NCI-H2171 treated with DMSO at 0.1 percent for 48 hours (cell line): Measurements from ENCODE around the gene SLC6A6.

Experiments used
- DNase-seq: peaks from one replicate; lab custom pipeline; 2025; lab: John Stamatoyannopoulos, UW

Gene SLC6A6

DNA sequence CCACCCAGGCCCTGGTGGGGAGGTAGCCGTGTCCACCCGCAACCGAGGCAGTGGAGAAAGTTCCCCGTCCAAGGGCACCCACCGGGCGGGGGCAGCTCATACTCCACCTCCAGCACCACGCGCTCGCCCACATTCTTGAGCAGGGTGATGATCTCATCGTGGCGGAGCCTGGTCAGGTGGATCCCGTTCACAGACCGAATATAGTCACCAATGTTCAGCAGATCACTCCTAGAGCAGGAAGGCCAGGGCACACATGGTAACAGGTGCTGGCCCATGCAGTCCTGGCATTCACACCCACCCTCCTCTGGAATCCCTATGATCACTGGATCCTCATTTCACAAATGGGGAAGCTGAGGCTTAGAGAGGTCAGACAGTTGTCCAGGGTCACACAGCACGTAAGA is 121.9 kb downstream of the SLC6A6 start:
- no peak for DNase-seq

DNA sequence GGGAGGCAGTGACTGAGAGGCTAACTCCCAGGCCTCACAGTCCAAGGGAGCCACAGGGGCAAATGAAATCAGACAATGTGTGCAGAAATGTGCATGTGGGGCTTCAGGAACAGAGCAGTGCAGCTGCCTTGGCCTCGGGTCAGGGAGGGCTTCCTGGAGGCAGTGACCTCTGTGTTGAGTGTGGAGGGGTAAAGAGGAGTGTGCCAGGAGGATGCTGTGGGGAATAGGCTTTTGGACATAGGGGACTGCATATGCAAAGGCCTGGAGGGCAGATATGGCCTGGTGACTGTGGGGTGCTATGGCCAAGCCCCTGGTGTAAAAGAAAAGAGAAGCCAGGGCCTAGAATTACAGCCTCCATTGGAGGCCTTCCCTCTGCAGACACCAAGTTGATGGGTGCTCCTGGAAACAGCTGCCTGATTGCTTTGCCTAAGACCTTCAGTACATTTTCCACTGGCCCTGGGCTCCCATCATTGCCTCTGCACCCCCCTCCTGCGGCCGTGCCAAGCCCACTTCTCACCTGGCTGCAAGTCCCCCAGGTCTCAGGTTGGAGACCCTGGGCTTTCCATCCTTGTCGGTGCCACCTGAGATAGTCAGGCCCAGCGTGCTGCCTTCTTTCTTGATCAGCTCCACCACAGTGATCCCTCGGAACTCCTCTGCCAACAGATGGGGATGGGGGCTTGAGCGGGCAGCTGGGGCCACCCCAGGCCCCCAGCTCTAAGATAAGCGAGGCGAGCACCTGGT is 122.7 kb downstream of the SLC6A6 start:
- DNase-seq = no peak

DNA sequence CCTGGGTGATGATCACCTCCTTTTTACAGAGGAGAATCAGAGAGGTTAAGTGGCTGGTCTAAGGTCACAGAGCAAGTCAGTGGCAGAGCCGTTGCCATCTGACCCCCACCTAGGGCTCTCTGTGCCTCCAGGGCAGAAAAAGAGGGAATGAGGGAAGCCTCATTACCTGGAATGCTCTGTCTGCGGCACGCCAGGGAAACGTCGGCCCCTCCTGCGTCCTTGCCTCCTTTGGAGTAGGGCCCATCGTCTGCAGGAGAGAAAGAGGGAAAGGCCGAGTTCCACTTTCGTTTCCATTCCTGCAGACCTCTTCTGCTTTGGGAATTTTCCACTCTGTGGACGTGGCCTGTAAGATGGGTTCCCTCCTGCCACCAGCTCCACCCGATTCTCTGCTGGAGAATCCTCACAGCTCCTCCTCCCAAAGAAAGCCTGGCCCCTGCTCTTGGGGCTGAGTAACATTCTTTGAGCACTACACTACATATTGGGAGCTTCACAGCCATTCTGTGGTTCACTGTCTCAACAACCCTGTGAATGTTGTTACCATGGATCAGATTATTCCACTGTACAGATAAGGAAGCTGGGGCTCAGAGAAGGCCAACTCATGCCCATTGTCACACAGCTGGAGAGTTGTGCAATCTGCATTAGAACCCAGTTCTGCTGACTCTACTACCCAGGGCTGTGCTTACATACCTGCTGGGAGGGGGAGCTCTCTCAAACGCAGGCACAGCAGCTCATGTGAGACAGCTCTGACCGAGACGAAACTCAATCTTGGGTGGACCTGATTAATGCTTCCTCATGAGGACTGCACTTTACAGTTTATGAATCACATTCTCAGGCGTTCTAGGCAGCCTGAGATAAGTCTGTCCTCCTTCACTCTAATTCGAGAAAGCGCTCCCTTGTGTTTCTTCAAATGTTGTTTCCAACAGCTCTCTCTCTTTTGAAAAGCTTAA is 123.6 kb downstream of the SLC6A6 start:
- DNase-seq = no peak

DNA sequence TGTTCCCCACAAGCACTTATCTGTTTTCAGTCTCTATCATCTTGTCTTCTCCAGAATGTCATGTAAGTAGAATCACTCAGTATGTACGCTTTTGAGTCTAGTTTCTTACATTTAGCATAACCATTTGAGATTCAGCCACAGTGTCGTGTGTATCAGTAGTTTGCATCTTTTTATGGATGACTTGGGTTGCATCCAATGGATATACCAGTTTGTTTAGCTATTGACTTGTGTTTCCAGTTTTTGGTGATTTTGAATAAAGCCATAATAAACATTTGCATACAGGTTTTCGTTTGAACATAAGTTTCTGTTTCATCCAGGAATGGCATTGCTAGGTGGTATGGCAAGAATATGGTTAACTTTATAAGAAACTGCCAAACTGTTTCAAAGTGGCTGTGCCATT is 125.7 kb downstream of the SLC6A6 start:
- no peak for DNase-seq

DNA sequence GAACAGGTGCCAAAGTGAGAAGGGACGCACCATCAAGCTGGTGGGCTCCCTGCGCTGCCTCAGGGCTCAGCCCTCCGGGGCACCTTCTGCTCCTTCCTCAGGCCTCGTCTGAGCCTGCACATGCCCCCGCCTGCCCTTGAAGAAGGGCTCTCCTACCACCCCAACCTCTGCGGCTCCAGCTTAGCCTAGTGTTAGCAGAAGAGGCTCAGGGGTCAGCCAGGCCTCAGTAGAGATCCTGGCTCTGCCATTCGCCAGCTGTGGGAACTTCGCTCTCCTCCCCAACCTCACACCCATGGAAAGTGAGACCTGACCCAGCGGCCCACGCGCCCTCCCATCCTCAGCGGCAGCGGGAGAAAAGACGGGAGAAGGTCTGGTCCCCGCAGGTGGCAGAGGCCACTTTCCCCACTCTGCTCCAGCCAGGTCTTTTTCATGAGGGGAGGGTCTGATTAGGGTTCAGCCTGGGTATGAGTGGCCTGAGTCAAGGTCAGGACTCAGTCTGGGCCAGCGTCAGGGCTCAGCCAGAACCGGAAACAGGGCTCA is 129.5 kb downstream of the SLC6A6 start:
- DNase-seq = no peak

DNA sequence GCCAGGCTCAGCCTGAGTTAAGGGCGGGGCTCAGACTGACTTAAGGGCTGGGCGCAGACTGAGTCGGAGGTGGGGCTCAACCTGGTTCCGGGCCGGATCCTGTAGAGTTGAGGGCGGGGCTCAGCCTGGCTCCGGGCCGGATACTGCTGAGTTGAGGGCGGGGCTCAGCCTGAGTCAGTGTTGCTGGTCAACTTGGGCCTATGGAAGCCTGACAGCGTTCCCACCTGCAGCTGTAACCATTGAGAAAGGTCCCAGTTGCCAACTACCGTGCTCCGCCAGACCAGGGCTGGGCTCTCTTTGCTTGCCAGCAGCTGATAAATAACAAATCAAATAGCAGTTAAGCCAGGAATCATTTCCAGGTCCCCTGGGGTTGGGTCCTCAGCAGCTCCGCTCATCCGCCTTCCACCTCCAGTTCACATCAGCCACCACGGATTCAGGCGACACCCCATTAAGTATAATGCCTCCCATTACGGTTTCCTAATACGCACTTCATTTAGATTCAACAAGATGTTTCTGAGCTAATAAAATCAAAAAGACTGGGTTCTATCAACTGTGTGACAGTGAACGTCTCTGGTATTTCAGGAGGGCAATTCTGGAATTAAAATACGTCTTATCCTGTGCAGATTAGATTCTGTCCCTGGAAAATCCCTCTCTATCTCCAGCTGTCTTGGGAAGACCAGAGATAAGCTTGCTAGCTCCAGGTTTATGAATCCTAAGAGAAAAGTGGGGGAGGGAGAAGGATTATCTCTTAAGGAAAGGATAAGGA is 130.5 kb downstream of the SLC6A6 start:
- no peak for DNase-seq

DNA sequence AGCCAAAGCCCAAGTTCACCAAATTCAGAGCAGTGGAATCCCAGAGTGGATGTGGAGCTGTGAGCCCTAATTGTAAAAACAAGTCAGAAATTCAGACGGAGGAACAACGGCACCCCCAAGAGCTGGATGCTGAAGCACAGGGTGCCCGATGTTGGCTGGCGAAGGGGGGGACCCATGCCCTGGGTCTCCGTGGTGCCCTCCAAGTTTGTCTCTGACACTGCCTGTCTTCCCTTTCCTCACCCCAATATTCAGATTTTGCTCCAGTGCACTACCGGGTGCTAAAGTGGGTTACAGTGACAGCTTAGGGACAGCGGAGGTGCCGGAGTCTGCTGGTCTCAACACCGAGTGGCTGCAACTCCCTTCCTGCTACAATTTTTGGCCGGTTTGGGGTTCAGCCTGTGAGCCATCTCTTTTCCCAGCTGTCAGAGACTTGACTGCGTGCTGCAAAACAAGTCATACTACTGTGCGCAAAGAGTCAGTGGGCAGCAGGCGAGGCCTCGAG is 131.1 kb downstream of the SLC6A6 start:
- DNase-seq = no peak

DNA sequence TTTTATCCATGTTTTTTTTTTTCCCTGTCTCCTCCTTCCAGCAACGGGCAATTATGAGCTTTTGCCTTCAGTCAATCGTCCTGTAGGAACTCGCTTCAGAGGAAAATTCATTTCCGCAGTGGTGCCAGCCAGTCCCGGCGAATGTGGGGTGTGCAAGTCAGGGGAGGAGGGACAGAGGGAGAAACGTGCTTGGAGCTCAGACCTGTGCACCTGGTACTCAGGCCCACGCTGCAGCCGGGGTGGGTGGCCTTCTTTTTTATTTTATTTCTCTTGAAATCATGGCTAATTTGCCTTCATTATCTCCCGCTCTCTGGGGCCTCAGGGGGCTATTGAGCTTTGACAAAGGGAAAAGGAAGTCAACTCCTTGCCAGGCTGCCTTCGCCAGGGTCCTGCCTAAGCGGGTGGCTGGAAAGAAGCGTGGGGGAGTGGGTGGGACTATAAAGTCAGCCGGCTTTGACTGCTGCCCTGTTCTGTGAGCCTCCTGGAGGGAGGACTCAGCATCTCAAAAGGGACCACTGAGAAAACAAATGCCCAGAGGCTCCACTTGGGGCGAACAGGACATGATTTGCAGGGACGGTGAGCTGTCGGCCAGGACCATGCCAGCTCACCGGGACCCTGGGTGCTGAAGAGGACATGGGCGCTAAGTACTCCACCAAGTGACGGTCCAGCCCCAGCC is 132.2 kb downstream of the SLC6A6 start:
- DNase-seq = no peak

DNA sequence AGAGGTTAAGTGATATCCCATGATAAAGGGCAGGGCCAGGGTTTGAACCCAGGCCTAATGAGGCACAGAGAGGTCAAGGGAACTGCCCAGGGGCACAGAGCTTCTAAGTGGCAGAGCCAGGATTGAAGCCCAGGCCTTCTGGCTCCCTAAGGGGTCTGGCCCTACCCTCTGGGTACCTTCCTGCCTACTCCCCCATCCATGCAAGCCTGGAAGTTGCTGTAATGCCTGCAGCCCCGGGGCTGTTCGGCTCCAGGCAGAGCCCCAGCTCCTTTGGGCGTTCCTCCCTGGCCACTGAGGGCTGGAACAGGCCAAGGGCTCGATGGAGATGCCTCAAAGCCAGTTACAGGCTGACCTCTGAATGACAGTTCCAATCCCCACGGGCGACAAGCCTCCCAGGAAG is 133.2 kb downstream of the SLC6A6 start:
- DNase-seq = no peak

DNA sequence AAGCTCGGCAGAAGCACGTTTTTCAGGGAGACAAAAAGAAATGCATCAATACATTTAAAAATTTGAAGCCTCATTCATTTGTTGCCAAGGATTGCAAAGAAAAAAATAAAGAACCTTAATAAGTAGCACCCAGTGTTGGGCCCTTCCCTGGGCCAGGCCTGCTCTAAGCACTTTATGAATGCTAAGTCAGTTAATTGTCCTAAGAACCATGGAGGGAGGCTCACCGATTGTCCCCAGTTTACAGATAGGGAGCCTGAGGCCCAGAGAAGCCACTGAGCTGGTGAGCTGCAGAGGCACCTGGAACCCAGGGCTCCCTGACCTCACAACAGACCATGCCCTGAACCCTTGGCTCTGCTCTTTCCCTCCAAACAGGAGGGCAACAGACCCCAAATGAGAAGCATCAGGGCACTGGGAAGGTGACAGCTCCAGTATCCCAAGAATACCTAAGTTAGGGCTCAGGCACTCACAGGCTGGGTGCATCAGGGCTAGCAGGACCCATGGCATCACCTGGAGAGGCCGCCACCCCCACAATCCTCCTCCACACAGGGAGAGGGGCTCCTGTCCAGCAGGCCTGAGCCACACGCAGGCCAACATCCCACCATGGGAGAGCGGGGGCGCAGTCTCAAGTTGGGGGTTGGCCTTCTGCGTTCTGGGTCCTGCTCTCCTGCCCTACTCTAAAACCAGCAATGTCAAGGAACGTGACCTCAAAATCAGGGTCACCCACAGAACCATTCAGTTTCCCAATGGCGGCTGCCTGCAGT is 133.8 kb downstream of the SLC6A6 start:
- DNase-seq = no peak

DNA sequence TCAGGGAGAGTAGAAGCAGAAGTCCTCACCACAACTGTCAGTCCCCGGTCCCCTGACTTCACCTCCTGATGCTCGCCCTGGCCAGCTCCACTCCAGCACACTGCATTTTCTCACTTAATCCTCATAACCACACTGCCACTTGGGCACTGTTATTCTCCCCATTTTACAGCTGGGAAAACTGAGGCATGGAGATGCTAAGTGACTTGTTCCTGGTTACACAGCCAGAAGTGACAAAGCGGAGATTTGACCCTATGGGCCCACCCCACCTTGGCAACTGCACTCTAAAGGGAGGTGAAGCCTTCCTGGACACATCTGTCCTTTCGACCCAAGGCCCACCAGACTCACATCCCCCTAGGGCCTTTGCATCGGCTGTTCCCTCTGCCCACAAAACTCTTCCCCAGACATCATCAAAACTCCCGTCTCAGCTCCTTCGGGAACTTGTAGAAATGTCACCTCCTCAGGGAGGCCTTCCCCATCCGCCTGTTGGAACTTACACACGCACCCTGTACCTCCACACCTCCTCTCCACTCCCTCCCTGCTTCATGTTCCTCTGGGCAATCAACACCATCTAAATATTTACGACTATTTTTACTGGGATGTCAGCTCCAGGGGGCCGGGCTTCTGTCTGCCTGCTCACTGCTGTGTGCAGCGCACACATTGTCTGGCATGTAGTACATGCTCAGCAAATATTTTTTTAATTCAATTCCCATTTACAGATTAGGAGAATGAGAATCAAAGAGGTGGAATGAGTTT is 134.6 kb downstream of the SLC6A6 start:
- no peak for DNase-seq

DNA sequence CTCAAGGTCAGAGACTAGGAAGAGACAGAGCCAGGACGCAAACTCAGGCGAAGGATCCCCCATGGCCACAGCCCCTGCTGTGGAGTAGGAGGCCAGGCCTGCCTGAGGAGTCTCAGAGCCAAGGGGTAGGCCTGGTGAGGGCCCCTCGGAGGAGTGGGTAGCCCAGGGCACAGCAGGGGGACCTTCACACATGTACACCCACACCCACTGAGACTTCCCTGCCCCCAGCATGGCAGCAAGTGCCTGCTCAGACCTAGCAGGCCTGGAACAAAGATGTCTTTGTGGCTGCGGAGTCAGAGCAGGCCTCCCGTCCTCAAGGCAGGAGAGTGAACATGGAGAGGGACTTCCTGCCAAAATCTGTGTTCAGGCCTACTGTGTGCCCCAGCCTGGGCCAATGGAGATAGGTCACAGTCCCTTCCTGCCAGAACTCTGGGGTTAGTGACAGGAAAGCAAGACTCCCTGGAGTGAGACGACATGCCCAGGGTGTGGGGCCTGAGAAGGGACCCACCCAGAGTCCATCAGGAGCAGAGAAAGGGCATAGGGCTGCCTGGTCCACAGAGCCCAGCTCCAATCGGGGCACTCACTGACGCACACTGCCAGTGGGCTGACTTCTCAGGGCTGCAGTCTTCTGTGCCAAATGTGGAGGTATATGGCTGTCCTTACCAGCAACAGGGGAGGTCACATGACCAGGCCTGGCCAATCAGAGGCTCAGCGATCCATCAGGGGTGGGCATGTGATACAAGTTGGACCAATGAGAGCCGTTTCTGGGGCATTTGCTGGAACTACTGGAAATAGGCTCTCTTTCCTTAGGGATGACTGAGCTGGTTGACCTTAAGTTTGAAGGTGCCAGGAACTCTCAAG is 135.4 kb downstream of the SLC6A6 start:
- no peak for DNase-seq

DNA sequence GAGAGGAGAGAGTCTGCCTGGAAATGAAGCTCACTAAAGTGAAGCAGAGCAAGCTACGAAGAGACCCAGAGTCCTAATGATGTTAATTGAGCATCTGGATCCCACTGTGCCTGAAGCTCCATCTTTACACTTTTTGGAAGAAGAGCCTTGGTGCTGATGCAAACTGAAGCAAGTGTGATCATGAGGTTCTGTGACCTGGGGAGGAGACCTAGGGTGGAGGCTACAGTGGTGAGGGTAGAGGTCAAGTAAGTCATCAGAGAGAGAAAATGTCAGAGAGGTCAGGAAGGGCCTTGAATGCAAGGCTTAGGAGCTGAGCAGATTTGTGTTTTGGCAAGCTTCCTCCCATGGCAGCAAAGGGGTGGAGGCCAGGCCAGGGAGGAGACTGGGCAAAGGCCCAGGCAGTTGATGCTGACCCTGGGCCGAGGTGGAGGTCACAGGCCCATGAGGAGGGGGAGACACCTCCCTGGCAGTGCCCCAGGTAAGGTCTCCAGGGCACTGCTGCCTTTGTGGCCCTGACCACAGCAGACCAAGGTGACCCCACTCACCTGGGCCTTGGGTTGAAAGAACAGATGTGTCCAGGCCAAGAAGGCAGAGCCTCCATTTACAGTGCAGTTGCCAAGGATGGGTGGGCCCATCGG is 136.2 kb downstream of the SLC6A6 start:
- no peak for DNase-seq
